Measurements from ENCODE around the gene NEK8.
"Not testable (repeated sequence)": the region's sequence is repeated elsewhere in the genome, so short reads cannot be mapped to it uniquely, and the experiment has no call there.

Gene NEK8

GRCh38 chr17:28724500-28725165 lies 4.0 kb upstream of the NEK8 start:
- DNase-seq (ENCODE audit: low read depth, low spot score) = no peak
- H3K27ac ChIP-seq = peak overlapping the region; percentile 99

- H3K27ac ChIP-seq = peak overlapping the region; percentile 99
- no peak for DNase-seq (ENCODE audit: low read depth, low spot score)
These were observed 3.4 kb upstream of the NEK8 start for GRCh38 chr17:28725166-28725659.

GRCh38 chr17:28725660-28726225 lies 2.8 kb upstream of the NEK8 start:
- DNase-seq (ENCODE audit: low read depth, low spot score) = no peak
- peak overlapping the region; percentile 99 for H3K27ac ChIP-seq

- DNase-seq (ENCODE audit: low read depth, low spot score) = no peak
- H3K27ac ChIP-seq = peak within 1 kb of the TSS; percentile 99
These were observed 2.4 kb upstream of the NEK8 start, which contains the start of gene TLCD1 for GRCh38 chr17:28726226-28726626. TLCD1 (minus strand) TSS chr17:28726233; CDS start chr17:28726097, 136 bp downstream.

GRCh38 chr17:28726627-28727491 lies 1.7 kb upstream of the NEK8 start:
- peak; percentile 78 for DNase-seq (ENCODE audit: low read depth, low spot score)
- H3K27ac ChIP-seq = peak overlapping the region; percentile 99

- no peak for DNase-seq (ENCODE audit: low read depth, low spot score)
- no peak overlapping the region for H3K27ac ChIP-seq
These were observed 1.4 kb downstream of the NEK8 start for GRCh38 chr17:28729950-28730330.

GRCh38 chr17:28733346-28733745 lies 4.8 kb downstream of the NEK8 start:
- DNase-seq (ENCODE audit: low read depth, low spot score) = no peak
- no peak overlapping the region for H3K27ac ChIP-seq

- no peak overlapping the region for H3K27ac ChIP-seq
- no peak for DNase-seq (ENCODE audit: low read depth, low spot score)
These were observed 6.2 kb downstream of the NEK8 start for GRCh38 chr17:28734712-28735241.

- H3K27ac ChIP-seq = no peak overlapping the region
These were observed 6.7 kb downstream of the NEK8 start for GRCh38 chr17:28735242-28735722.

GRCh38 chr17:28735913-28736769 lies 7.6 kb downstream of the NEK8 start:
- not testable (repeated sequence) for H3K27ac ChIP-seq; DNase-seq (ENCODE audit: low read depth, low spot score)

More at GRCh38 chr17:28735242-28735722, 6.7 kb downstream of the NEK8 start:
- DNase-seq (ENCODE audit: low read depth, low spot score) = no peak

- no peak for DNase-seq (ENCODE audit: low read depth, low spot score)
- no peak overlapping the region for H3K27ac ChIP-seq
These were observed 8.7 kb downstream of the NEK8 start for GRCh38 chr17:28737316-28737715.

- H3K27ac ChIP-seq = no peak overlapping the region
- DNase-seq (ENCODE audit: low read depth, low spot score) = no peak
These were observed 9.4 kb downstream of the NEK8 start for GRCh38 chr17:28737770-28738679.

GRCh38 chr17:28738680-28739384 lies 10.2 kb downstream of the NEK8 start:
- DNase-seq (ENCODE audit: low read depth, low spot score) = no peak
- no peak overlapping the region for H3K27ac ChIP-seq

GRCh38 chr17:28740406-28741357 lies 12.1 kb downstream of the NEK8 start:
- no peak for DNase-seq (ENCODE audit: low read depth, low spot score)
- H3K27ac ChIP-seq = no peak overlapping the region

- H3K27ac ChIP-seq = no peak overlapping the region
- DNase-seq (ENCODE audit: low read depth, low spot score) = no peak
These were observed 13.1 kb downstream of the NEK8 start for GRCh38 chr17:28741358-28742349.

All from epithelial cell of prostate (primary cell).